ENCODE measurements around the gene PRKG1.
"Not testable (repeated sequence)": the region's sequence is repeated elsewhere in the genome, so short reads cannot be mapped to it uniquely, and the experiment has no call there.

The PRKG1 gene

DNA sequence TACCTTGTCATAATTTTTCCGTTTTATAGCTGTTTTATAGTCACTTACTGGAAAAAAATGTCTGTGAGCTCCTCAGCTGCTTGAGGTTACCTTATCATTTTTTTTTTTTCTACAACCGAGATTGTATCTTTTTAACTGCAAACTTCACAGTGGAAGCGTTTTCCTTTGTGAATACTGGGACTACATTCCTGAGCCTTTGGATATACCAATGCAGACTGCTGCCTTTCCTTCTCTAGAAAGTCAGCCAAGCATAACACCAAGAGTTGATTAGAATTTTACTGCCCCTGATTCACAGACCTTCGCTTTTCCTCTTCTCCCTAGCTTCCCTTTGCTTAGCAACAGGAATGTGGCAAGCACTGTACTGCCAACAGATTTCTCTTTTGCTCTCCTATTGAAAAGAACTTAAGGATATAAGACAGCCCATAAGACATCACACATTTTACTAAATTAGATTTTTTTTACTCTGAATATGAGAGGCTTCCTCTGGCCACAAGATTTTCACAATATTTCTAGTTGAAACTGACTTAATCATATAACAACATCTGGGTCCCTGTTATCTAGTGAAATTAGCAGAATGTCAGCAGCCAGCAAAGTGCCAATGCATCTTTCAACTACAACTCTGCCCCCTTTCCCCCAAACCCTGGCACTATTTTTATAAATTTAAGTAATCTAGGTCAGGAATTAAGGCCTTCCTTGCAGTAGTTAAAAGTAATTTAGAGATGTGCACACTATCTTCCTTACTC is 170.6 kb downstream of the PRKG1 start:
- intact Hi-C loops (cut with DNase I): no loop called here

DNA sequence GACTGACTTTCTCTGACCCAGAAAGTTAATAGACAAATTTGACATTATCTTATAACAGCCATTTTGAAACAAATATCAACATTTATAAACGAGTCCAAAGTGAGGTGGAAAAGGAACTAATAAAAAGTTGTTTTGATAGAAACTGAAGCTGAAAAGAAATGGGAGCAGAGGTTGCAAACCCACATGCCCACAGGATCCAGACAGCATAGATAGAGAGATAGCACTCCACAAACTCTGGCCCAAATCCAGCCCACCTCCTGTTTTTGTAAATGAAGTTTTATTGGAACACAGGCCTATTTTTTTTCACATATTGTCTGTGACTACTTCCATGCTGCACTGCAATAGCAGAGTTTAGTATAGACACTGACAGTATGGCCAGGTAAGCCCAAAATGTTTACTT is 171.9 kb downstream of the PRKG1 start:
- DNase-seq: no peak
- intact Hi-C loops (cut with DNase I): no loop called here

More for the DNA sequence above, 170.6 kb downstream of the PRKG1 start:
- DNase-seq: peak in 3 of 42 donors; percentile 6 to 38 (median 12)

DNA sequence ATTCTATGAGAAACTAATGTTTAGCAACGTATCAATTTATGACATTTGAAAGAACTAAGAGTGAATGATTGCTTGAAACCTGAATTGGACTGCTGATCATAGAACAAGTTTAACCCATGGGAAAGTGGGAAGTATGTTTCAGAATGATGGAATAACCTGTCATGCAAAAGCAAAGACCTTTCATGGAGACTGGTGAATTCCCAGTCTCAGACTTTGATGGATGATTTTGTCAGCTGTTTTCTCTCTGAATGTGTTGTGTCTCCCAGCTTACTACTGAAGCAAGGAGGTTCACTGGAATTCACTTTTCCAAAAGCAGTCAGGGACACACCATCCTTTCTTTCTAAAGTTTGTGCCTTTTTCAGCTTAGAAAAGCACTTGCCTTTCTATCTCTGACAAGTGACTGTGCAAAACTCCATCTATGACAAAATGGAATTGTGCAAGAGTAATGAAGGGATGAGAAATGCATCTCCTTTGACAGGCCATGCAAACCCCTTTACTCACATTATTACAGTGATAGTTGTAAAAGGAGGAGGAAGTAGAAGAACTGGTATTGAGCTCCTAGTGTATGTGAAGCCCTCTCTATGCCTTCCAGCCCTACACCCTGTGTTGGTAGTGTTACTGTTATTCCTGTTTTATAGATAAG is 176.1 kb downstream of the PRKG1 start:
- no peak for DNase-seq
- intact Hi-C loops (cut with DNase I): no loop called here

DNA sequence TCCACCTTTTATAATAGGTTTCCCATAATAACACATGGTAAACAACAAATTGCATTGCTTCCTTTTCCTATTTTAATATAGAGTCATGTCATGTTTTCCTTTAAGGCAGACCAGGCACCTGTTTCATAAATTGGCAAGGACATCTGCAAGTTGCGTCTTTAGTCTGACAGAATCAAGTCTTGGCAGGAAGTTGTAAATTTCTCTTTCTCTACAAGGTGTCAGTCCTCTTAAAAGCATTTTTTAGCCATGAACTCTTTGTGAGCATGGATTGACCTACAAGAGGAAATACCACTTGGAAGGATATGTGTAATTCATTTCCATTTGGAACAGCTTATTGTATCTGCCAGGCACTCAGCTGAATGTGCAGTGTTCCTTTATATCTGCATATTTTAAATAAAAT is 176.8 kb downstream of the PRKG1 start:
- DNase-seq: no peak
- intact Hi-C loops (cut with DNase I): no loop called here

DNA sequence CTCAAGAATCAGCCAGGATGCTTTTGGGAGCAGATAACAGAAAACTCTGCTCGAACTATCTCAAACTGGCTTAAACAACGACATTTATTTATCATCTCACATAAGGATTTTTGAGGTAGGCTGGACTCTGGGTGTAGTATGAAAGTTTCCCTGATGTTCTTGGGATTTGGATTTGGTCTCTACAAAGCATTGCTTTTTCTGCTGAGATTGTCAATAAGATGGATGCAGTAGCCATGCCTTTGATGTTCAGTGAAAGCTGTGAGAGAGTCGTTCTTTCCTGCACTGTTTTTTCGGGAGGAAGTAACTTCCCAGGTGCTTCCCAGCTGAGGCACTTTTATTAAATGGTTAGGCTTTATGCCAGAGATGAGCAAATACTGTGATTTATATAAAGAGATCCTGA is 181.1 kb downstream of the PRKG1 start:
- intact Hi-C loops (cut with DNase I): no loop called here
- no peak for DNase-seq

DNA sequence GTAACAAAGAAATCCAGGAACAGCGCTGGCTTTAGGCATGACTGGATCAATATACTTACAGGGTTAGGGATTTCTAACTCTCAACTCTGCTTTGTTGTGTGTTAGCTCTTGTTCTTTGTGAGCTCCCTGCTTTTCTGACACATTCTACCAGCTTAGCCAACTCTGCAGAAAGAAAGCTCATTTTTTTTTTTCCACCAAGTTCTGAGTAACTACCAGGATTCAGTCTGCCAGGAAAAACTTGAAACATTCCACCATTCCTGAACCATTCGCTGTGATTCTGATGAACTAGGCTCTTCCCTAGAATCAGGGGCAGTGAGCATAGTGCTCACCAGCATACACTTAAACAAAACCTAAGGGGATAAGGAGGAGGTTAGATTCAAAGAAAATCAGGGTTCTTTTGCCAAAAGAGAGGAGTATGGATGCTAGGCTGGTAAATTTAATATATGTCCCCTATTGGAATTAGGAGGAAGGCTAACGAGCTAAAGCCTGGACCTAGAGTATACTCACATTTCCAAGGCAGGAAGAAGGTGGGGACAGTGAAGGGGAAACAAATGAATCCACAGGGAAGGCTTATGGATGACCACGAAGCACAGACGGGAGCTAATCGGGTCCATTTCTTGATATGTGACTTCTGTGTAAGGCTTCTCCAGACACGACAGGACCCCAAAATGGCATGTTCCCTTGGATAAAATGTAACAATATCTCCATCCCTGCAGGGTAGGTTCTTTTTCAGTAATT is 183.4 kb downstream of the PRKG1 start:
- intact Hi-C loops (cut with DNase I): no loop called here
- DNase-seq: no peak

DNA sequence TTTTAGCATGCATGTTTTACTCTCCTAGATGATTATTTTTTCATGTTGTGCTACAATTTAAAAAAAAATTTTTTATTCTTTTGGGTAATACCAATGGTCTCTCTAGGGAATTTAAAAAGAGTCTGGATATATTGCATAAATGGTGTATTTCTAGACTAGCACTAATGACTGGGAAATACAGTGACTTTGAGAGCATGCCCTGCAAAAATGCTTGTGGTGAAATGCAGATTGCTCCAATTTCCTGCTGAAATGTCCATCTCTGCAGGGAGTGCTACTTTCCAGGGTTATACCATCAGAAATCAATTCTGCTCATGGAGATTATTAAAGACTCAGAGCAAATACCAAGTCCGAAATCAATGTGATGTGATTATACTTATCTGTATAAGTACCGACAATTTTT is 186.1 kb downstream of the PRKG1 start:
- intact Hi-C loops (cut with DNase I): no loop called here
- DNase-seq: no peak

DNA sequence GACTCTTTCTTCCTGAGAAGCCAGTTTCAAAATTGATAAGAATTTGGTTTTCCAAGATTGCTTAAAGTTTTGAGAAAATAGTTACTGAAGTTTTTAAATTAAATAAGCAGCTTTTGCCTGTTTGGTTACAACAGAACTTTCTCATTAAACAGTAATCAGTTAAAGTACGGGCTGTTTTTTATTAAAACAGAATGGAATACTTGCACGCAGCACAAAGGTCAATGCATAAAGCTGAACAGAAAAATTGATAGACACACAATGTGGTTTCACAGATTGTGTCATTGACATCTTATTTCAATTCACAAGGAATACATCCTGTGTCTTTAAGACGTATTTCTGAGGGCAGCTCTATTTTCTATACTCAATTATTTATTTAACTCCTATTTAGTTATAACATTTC is 192.2 kb downstream of the PRKG1 start:
- no peak for DNase-seq
- intact Hi-C loops (cut with DNase I): no loop called here

DNA sequence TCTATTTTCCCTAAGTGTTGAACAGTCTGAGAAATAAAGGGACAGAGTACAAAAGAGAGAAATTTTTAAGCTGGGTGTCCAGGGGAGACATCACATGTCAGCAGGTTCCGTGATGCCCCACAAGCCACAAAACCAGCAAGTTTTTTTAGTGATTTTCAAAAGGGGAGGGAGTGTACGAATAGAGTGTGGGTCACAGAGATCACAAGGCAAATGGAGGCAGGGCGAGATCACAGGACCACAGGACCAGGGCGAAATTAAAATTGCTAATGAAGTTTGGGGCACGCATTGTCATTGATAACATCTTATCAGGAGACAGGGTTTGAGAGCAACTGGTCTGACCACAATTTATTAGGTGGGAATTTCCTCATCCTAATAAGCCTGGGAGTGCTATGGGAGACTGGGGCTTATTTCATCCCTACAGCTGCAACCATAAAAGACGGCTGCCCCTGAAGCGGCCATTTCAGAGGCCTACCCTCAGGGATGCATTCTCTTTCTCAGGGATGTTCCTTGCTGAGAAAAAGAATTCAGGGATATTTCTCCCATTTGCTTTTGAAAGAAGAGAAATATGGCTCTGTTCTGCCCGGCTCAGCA is 193.8 kb downstream of the PRKG1 start:
- intact Hi-C loops (cut with DNase I); DNase-seq: not testable (repeated sequence)

DNA sequence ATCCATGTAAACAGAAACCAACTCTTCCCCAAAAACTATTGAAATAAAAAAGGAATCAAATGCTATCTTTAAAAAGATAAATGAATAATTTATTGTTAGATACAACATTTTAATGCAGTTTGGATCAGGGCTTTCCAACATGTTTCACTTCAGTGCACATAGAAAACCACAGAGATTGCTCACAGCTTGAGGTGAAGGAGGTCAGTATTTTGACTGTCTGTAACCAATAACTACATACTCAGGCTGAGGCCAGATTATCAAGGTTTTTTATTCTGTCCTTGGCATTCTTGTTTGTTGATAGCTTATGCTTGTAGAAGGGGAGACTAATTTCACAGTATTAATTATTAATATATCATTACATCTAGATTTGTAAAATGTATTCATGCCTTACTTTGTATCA is 195.5 kb downstream of the PRKG1 start:
- intact Hi-C loops (cut with DNase I): no loop called here
- no peak for DNase-seq

DNA sequence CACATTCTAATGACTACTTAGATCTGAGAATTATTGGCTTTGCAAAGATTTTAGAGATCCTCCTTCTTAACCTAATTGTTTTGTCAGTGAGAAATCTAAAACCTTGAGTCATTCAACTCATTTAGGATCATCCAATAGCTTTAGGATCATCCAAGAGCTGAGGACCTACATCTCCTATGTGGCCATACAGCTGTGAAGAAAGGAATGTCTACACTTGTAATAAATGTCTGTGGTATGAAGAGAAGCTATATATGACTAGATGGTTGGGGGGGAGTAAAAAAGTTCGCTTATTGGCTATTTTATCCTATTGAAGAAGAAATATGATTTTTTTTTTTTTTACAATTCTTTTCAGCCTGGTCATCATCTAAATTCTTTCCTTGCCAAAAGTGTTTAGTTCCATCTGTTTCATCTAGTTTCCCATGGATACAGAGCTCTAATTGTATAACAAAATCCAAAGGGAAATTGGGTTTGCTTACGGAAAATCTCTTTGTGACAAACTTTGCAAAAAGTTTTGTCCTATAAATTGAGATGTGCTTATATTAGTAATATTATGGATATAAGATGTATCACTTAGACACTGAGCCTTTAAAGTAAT is 196.7 kb downstream of the PRKG1 start:
- intact Hi-C loops (cut with DNase I): no loop called here
- DNase-seq: no peak

DNA sequence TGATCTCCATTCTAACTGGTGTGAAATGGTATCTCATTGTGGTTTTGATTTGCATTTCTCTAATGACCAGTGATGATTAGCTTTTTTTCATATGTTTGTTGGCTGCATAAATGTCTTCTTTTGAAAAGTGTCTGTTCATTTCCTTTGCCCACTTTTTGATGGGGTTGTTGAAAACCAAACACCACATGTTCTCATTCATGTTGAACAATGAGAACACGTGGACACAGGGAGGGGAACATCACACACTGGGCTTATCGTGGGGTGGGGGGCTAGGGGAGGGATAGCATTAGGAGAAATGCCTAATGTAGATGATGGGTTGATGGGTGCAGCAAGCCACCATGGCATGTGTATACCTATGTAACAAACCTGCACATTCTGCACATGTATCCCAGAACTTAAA is 197.8 kb downstream of the PRKG1 start:
- intact Hi-C loops (cut with DNase I); DNase-seq: not testable (repeated sequence)

DNA sequence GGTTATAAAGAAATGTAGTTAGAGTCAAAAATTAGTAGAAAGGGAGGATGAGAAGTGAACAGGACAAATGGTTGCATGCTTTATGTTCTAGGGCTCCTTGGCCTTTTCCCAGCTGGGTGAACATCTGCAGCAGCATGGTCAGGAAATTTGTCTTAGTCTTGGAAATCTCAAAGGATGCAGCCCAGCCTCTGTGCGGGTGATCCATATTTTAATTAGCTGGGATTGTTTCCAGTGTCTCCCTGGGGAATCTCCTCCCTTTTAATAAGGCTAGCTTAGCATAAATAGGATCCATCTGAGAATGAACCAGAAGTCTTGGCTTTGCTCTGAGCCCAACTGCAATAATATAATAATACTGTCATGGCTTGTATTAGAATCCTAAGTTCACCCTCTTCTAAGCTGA is 198.3 kb downstream of the PRKG1 start:
- intact Hi-C loops (cut with DNase I): no loop called here
- DNase-seq: no peak

DNA sequence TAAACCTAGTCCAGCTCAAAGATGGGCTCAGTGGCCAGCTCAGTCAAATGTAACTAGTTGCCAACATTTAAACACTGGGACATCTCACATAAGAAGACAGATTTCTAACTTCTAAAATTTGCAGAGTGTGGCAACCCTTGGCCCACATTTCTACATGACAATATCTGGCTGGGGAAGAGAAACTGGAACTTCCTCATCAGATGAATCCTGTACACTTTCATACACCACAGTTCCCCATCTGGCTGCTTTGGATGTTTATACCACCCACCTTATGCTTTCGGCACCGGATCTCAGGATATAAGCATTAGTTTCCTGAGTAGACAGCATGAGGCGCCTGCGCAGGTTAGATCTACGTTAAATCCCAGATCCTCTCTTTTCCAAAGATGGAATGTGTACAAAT is 199.3 kb downstream of the PRKG1 start:
- DNase-seq: peak in 2 of 42 donors; percentile 9 to 15
- intact Hi-C loops (cut with DNase I): no loop called here

DNA sequence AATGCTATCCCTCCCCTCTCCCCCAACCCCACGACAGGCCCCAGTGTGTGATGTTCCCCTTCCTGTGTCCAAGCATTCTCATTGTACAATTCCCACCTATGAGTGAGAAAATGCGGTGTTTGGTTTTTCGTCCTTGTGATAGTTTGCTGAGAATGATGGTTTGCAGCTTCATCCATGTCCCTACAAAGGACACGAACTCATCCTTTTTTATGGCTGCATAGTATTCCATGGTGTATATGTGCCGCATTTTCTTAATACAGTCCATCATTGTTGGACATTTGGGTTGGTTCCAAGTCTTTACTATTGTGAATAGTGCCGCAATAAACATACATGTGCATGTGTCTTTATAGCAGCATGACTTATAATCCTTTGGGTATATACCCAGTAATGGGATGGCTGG is 201.8 kb downstream of the PRKG1 start:
- intact Hi-C loops (cut with DNase I); DNase-seq: not testable (repeated sequence)

DNA sequence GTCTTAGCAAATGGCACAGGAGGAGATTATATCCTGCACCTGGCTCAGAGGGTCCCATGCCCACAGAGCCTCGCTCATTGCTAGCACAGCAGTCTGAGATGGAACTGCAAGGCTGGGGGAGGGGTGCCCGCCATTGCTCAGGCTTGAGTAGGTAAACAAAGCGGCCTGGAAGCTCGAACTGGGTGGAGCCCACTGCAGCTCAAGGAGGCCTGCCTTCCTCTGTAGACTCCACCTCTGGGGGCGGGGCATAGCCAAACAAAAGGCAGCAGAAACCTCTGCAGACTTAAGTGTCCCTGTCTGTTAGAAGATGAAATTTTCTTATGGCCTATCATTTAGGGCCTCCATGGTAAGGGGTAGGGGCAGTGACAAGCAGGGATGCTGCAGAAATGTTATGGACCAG is 207.1 kb downstream of the PRKG1 start:
- DNase-seq; intact Hi-C loops (cut with DNase I): not testable (repeated sequence)

DNA sequence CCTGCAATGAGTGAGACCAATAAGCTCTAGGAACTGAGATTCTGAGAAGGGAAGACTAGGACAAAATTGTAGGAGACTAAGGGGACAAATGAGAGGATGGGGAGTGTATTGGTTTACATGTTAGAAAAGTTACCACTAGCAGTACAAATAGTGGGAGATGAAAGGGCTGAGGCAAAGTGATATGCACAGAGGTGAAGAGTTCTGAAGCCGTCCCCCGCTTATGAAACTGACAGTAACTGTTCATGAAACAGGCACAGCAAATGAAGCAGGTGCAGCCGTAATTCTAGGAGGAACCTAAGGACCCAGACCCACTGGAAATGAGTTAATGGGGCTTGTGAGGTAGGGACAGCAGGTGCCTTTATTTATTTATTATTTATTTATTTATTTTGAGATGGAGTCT is 211.3 kb downstream of the PRKG1 start:
- intact Hi-C loops (cut with DNase I): no loop called here
- DNase-seq: no peak

DNA sequence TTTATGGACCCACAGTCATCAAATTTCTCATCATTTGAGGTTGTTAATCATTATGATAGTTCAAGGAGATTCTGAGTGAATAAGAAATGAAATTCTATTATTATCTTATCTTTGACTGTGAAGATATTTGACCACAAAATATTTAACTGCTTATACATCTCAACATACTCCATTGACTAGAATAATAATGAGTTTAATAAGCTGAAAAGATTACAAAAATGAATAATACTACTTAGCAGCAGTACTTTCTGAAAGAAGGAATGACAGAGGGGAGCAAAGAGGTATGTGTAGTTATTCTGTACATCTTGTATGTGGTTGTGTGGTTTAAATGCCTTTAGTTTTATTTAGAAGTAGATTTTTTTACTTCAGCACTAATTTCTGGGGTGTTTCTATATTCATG is 214.2 kb downstream of the PRKG1 start:
- intact Hi-C loops (cut with DNase I): no loop called here
- no peak for DNase-seq

DNA sequence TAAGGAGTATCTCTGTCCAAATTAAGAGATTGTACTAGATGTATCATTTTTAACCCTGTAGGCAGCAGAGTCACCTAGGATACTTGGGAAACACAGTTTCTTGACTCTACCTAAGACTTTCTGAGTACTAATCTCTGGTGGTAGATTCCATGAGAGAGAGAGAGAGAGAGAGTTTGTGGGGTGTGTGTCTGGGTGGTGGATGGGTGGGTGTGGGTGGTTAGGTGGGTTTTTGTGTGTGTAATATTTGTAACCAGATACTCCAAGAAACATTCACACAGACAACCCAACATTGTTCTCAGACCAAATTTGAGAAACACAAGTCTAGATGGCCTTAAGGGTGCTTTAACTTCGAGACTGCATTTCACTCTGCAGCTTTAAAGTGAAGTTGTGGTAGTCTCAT is 215.2 kb downstream of the PRKG1 start:
- intact Hi-C loops (cut with DNase I): no loop called here
- no peak for DNase-seq

DNA sequence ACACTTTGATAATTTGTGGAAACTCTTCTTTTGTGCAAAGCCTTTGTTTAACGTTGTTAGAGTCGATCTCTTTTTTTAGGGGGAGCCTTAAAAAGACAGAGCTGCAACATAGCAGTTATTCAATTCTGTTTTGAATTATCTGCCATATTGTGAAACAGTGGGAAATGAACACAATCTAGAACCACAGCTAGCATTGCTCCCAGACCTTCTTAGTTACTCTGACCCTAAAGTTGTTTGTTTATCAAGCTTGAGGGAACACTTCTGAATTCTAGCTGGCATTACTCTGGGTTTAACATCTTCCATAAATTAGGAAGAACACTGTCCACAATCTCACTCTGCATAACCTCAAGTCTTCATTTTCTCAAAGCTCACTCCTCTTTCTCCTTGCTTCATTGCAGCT is 217.7 kb downstream of the PRKG1 start:
- DNase-seq: no peak
- intact Hi-C loops (cut with DNase I): no loop called here

Measured in head of caudate nucleus (tissue), 42 donors.